HG03432 (cell line): Measurements from ENCODE around the gene HOTAIR.

Source experiments
- ATAC-seq: cut with Tn5 transposase; IDR thresholded peaks from one replicate; pipeline ENCODE4 v1.9.1; 2021; ENCODE audit warnings: mild to moderate bottlenecking, moderate library complexity; ENCODE audit not compliant: unreplicated experiment

HOTAIR gene

GRCh38 chr12:53988541-53989226 is 13.9 kb upstream of the HOTAIR start:
- peak; percentile 10 for ATAC-seq

GRCh38 chr12:53987787-53988230 is 13.1 kb upstream of the HOTAIR start:
- ATAC-seq, result no peak

GRCh38 chr12:53986686-53987483 is 12.1 kb upstream of the HOTAIR start:
- no peak for ATAC-seq

- ATAC-seq, result no peak
Observed at GRCh38 chr12:53985994-53986685, 11.4 kb upstream of the HOTAIR start.

- no peak for ATAC-seq
Observed at GRCh38 chr12:53985692-53985993, 10.9 kb upstream of the HOTAIR start.

- ATAC-seq, result peak; percentile 60
Observed at GRCh38 chr12:53984901-53985691, 10.3 kb upstream of the HOTAIR start, which contains the start of gene HOXC10. HOXC10 (plus strand) TSS chr12:53985146; CDS start chr12:53985260, 114 bp downstream.

- no peak for ATAC-seq
Observed at GRCh38 chr12:53983950-53984572, 9.3 kb upstream of the HOTAIR start.

- no peak for ATAC-seq
Observed at GRCh38 chr12:53983568-53983949, 8.8 kb upstream of the HOTAIR start.

GRCh38 chr12:53982648-53983567 is 8.2 kb upstream of the HOTAIR start:
- no peak for ATAC-seq

GRCh38 chr12:53981634-53982565 is 7.1 kb upstream of the HOTAIR start:
- ATAC-seq, result no peak

- no peak for ATAC-seq
Observed at GRCh38 chr12:53980802-53981496, 6.2 kb upstream of the HOTAIR start.

- ATAC-seq, result no peak
Observed at GRCh38 chr12:53980104-53980801, 5.5 kb upstream of the HOTAIR start.

GRCh38 chr12:53978477-53979356 is 4.0 kb upstream of the HOTAIR start:
- ATAC-seq, result no peak

GRCh38 chr12:53977596-53978445 is 3.1 kb upstream of the HOTAIR start:
- ATAC-seq, result no peak
